Hematopoietic multipotent progenitor cell treated with erythropoietin and hydrocortisone succinate and interleukin-3 and kit ligand, for 17 days (in vitro differentiated cells): Measurements from ENCODE around the gene SPAG16.
"Not testable (repeated sequence)": the region's sequence is repeated elsewhere in the genome, so short reads cannot be mapped to it uniquely, and the experiment has no call there.

Source experiments
- DNase-seq: peaks from one replicate; pipeline ENCODE4 v3.0.0-alpha.2; 2015; ENCODE audit warnings: low spot score

The SPAG16 gene

DNA sequence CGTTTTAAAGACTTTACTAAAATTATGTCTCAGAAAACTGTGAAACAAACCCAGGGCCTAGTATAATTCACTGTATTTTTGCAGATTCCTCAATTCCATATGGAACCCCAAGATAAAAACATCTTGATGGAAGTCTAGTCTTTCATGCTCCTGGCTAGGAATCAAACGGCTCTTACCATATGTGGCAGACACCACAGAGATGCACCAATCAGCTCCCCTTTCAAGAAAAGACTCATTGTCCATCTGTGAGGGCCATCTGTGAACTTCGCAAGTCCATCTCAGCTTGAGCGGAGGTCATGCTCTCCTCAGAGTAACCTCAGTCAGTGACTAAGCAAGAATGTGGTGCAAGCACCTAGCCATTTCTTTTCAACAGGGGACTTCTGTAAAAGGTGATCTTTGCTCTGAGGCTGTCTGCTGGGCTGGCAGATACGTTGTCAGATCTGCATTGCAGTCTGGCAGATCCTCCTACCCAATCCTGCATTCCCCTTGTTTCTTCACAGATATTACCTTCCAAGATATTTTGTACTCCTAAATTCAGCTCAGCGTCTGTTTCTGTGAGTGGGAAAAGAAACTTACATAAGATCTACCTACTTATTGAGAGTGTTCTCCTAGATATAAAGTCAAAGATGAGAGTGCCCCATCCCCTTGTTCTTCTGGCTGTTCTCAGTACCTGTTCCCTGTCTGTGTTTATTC lies 419.3 kb downstream of the SPAG16 start:
- no peak for DNase-seq

DNA sequence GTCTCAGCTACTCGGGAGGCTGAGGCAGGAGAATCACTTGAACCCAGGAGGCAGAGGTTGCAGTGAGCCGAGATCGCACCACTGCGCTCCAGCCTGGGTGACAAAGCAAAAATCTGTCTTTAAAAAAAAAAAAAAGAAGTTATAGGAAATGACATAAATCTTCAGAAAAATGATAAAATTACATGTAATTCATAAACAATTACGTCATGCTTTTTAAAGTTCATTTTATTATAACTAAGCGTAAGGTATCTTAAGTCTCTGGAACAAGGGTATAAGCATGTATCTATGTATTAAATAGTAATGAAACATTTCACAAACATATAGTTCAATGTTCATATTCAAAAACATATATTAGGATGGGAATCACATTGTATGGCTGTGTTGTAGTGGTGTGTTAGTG lies 425.9 kb downstream of the SPAG16 start:
- DNase-seq: no peak

DNA sequence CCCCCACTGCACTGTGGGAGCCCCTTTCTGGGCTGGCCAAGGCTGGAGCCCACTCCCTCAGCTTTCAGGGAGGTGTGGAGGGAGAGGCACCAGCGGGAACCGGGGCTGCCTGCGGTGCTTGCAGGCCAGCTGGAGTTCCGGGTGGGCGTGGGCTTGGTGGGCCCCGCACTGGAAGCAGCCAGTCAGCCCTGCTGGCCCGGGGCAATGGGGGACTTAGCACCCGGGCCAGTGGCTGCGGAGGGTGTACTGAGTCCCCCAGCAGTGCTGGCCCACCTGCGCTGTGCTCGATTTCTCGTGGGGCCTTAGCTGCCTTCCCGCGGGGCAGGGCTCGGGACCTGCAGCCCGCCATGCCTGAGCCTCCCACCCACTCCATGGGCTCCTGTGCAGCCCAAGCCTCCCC lies 434.1 kb downstream of the SPAG16 start:
- not testable (repeated sequence) for DNase-seq

DNA sequence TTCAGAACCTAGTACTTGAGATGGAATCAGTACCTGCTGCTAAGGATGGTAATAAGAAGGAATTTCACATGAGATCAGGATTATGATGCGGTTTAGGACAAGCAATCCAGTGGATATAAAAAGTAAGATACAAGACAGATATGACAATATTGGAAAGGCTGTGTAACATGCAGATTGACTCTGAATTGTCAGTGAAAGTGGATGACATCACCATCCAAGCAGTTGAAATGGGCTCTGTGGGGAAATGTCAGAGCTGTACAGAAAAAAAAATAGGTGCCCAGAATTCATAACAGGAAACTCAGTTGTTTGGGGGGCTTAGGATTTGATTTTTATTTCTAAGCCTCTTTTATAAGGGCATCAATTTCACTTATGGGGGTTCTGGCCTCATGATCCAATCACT lies 438.3 kb downstream of the SPAG16 start:
- DNase-seq: no peak

DNA sequence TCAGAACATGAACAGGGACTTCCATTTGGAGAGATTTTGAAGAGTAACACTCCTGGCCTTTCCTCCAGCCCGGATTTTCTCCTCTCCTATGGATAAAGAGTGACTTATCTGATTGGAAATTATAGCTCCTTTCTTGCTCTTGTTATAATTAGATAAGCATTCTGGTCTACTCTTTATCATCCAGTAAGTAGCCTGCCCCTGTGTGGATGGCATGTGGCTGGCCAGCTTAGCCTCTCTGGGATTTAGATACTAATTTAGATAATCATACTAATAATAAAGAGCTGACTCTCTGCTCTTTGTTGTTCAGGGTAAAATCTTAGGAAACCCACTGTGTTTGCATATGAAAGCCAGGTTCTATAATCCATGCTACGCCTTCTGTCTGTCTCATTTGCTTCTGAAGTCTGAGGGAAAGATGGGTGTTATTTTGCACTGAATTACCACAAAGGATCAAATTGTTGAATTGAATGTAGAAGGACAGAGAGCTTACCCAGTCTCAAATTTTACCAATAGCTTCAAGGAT lies 438.8 kb downstream of the SPAG16 start:
- no peak for DNase-seq

DNA sequence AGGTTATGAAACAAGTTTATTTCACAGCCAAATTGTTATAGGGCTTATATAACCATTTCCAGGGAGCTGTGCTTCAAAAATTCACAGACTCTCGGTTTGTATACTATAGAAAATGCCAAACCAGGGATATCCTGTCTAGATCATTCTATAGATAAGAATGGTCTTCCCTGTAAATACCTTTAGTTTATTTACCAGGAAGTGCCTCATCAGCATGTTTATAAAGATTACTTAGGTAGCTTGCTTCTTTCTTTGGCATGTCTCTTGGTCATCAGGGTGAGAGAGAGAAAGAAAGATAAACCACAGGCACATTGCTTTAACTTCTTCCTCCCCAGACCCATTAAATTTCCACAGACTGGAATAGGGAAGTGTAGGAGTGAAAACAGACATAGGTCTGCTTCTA lies 439.4 kb downstream of the SPAG16 start:
- no peak for DNase-seq

DNA sequence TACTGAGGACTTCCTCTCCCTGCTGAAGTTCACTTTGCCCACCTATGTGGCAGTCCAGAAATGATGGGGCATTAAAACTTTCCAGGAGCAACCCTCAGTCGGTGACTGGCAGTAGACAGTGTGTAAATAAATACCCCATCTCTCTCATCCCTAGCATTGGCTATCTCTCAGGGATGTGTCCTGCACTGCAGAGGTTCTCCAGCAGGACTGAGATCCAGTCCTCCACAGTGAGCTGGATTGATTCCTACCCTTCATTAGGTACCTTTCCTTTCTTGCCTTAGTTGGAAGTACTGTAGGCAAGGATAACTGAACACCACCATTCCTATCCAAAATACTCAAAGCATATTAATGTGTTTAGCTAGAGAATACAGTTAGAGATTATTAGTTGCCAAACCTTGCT lies 441.8 kb downstream of the SPAG16 start:
- no peak for DNase-seq

DNA sequence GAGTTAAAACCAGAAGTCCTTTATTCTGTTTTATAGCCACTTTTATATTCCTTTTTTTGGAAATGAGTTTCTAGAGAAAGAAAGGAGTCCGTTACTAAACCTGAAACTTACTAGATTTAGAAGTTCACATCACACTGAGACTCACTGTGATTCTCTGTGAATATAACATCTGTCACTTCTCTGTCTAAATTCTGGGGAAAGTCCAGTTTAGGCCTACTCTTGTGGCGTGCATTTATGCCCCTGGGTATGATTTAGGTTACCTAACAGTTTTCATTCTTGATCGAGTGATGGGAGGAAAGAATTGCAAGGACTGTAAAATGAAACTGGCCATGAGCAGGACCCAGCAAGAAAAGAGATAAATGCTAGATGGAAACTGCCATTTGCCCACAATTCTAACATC lies 449.6 kb downstream of the SPAG16 start:
- DNase-seq: no peak

DNA sequence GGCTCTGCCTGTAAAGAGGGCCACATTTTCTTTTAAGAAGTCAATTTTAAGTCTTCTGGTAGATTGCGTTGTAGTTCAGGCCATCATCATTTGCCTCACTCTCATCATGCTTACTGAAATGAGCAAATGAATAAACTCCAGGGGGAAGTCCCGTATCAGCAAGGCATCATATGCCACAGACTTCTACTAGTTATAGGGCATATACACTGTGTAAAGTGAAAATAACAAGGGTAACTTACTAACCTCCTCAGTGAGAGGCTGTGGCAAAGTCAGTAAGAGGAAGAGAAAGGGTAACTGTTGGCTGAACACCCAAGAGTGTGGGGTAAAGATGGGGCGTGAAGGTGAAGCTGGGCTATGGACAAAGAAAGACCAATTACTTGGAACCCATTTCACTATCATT lies 456.2 kb downstream of the SPAG16 start:
- no peak for DNase-seq

DNA sequence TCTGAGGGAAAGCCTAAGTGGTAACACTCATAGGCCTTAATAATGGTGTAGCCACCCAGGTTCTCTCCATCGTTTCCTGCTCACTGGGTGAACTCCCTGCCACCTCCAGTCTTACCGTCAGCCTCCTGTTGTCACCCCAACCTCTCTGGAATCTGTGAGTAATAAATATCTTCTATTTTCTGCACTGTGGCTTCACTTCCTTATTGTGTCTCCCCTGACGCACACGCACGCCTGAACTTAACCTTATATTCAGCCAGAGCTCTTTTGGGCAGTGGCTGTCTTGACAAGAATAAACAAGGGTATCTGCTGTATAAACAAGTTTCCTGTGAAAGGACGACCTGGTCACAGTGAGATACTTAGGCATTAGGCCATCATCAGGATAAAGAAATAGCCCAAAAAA lies 467.2 kb downstream of the SPAG16 start:
- no peak for DNase-seq

DNA sequence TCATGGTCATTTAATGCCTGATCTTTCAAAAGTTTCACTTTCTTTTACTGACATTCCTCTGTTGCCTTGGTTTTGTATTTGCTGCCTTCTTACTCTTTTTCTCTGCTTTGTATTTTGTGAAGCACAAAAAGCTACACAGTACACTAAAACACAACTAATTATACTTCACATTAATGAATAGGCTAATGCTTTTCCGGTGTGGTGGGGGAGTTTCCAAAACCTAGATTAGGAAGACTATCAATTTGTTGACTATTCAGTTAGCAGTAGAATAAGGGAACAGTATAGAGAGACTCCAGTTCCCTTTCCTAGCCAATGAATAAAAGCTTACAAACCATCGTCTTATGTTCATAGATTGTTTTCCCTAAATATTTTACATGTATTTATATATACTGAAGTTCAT lies 468.3 kb downstream of the SPAG16 start:
- DNase-seq: no peak

DNA sequence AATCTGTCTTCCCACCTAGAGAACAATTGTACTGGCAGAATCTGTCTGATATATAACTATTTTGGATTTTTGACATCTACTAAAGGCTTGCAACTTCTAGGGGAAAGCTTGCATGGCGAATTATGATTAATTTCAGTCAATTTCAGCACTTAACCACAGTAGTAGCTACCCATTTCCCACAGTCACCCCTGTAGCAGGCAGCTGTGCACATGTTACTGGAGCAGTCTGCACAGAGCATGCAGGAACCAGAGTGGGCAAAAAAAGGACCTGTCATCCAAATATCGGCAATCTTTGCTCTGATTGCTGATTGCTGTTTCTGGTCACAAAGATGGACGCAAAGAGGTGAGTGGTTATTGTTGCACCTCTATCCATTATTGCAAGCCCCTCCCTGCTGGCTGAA lies 473.3 kb downstream of the SPAG16 start:
- DNase-seq: no peak

DNA sequence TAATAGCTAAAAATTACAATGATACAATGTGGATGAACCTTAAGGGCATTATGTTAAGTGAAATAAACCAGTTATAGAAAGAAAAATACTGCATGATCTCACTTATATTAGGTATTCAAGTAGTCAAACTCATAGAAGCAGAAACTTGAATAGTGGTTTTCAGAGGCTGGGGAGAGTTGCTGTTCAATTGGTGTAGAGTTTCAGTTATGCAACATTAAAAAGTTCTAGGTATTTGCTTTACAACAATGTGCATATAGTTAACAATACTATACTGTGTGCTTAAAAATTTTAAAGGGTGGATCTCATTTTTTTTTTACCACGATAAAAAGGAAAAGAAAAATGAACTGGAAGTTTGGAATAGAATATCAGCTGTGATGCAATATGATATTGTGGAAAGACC lies 479.1 kb downstream of the SPAG16 start:
- DNase-seq: no peak

DNA sequence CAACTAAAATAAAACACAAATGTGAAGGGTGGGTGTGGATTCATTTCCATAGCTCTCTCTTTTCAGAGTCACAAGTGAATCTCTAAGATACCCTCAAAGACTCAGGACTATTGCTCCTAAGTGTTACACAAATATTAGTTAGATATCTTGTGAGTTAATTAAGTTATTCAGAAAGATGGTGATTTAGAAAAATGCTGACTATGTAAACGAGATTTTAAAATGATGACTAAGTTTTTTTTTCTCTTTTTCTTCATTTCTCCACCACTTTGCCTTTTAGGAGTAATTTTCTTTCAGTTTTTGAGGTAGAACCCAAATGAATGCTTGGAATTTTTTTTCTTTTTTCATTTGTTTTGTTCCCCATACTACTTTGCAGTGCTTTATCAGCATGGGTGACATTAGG lies 479.7 kb downstream of the SPAG16 start:
- DNase-seq: no peak

DNA sequence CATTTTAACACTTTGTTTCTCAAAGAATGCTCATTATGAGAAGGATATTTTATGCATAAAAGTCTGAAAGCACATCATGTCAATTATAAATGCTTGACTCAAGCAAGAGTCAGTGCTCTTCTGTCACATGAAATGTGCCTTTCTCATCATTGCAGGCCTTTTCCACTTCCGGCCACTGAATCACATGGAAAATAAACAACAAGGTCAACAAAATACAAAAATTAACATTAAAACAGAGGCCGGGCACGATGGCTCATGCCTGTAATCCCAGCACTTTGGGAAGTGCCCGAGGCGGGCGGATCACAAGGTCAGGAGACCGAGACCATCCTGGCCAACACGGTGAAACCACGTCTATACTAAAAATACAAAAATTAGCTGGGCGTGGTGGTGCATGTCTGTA lies 480.6 kb downstream of the SPAG16 start:
- DNase-seq: no peak

DNA sequence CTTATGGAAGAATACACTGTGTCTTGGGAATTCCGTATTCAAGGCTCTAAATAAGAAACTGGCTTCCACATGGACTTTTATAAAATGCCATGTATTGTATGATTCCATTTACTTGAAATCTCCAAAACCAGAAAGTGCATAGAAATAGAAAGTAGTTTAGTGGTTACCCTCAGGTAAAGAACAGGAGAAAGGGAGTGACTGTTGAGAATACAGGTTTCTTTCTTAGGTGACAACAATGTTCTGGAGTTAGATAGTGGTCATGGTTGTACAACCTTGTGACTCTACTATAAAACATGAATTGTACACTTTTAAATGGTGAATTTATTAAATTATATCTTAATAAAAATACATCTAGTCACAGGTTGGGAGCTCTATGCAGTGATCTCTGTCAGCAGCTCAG lies 481.8 kb downstream of the SPAG16 start:
- DNase-seq: no peak

DNA sequence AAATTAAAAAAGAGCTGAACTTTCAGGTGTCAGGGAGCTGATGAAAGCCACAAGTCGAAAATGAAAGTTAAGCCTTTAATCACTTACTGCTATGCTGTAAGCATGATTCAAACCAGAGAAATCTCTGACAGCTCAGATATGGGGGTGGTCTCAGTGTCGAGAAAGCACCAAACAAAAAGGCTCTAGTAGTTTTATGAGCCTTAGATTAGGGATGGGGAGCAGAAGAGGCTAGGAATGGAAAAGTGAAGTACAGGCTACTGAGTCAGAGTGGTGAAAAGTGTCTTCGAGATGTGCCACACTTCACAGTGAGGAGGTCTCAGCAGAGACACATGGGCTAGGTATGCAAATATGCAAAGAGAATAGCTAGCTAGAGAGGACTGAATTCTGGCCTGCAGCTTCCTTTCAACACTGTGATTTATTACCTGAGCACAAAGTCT lies 482.2 kb downstream of the SPAG16 start:
- DNase-seq: no peak

DNA sequence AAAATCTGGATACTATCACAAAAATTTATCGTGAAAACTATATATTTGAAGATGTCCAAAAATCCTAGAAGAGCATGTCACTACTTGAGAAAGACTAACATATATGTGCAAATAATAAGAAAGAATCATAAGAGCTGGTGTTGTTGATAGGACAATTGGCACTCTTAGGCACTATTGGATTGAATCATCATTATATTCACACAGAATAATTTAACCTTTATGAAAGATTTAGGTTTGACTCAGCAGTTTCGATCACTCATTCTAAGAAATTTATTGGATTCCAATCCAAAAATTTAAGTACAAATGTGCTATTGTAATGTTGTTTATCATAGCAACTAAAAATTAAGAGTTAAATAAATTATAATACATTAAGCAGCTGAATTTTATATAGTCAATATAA lies 503.6 kb downstream of the SPAG16 start:
- DNase-seq: no peak

DNA sequence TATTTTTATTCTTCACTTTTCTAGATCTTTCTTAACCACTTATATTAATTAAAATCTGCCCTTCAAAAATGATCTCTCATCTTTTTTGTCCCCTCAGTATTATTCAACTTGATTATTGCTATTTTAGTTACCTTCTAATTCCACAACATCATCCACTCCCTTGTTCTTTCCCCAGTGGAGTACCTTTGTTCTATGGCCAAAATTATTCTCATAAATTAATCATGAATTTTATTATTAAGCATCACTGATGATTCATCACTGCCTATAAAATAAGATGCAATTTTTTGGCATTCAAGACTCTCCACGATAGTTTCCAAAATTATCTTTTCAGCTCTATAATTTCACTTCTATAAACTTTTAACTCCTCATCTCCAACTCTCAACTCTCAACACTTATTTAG lies 505.7 kb downstream of the SPAG16 start:
- no peak for DNase-seq

DNA sequence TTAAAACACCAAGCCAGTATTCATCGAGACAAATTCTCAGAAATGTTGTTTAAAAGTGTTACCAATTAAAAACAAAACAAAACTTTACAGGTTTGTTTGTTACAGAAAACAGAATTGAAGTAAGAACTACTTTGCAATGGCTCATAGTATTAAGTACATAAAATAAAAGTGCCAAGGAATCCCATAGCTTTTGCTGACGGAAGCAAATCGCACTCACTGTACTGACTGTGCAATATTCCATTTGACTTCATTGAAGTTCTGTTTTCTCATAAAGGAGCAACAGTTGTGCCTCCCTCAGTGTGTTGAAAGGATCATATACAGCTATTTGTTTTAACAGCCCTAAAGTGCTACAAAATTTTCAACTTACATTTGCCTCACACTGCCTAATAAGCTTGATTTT lies 507.8 kb downstream of the SPAG16 start:
- DNase-seq: no peak

DNA sequence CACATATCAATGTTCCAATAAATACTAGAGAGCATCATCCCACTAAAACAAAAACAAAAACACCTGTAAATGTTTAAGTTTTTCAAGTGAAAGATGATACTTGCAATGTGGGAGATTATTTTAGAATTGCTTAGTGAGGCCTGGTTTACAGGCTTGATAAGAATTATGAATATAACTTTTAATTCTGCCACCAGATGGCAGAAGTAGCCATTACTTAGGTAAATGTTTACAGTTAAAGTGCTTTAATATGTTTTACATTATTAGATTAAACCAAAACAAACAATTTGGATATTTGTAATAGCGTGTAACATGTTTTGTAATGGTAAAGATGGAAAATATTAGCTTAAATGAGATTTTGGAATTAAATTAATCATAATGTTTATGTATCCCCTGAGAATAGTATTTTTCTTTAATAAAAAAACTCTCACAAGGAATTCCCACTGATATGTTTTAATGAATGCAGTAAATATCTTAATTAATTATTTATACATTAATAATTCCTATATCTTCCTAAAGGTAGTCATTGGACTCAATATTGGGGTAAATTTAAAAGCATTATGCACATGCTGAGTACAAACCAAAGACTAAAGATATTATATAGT lies 522.0 kb downstream of the SPAG16 start:
- DNase-seq: no peak

DNA sequence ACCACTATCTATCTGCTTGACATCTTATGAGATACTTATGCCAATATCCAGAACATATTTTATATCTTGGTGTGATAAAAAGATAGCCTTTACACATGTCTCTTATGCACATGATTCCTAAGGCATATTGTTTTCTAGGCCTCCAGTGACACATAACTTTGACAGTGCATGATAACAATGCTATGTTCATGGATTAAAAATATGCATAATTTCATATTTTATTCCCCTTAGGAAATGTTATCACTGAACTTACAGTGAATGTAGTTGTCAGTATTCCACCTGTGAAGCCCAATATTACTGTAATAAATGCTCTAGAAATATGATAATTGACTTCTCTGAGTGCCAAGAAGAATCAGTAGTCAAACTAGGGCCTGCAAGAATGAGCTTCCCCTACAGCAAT lies 532.3 kb downstream of the SPAG16 start:
- DNase-seq: no peak

DNA sequence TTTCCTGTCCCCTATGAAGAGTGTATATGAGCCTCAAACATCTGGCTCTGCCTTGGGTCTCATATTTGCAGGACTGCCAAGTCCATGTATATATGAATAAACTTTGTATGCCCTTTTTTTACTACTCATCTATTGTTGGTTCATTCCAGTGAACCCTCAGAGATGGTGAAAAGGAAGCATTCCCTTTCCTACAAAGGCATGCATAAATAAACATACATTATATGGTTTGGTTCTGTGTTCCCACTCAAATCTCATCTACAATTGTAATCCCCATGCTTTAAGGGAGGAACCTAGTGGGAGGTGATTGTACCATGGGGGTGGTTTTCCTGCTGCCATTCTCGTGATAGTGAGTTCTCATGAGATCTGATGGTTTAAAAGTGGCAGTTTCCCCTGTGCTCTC lies 534.2 kb downstream of the SPAG16 start:
- no peak for DNase-seq

DNA sequence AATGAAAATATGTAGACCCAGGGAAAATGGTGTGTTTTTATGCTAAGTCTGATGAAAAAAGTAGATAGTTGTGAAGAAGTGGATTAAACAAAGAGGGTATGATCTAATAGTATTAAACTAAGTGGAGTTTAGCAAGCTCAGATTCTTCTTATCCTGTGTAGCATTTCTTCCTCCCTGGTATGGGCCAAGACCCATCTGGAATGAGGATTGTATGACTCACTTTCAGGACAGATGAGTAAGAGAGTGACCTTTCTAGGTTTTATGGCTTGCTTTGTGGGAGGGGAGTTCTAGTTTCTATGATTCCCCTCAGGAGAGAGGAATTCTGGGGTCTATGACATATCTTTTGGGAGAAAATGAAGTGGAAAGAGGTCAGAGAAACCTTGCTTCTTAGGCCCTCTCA lies 550.1 kb downstream of the SPAG16 start:
- DNase-seq: no peak
